HG02885 (cell line): ENCODE data around the gene BCAS1.

ENCODE experiments used
- ATAC-seq: cut with Tn5 transposase; IDR thresholded peaks from one replicate; pipeline ENCODE4 v1.9.1; 2021; ENCODE audit warnings: mild to moderate bottlenecking; ENCODE audit not compliant: unreplicated experiment, poor library complexity

Gene BCAS1

GRCh38 chr20:54082100-54082499 lies 11.7 kb upstream of the BCAS1 start:
- ATAC-seq = no peak

GRCh38 chr20:54079652-54080051 lies 9.3 kb upstream of the BCAS1 start:
- no peak for ATAC-seq

- peak; percentile 69 for ATAC-seq
Measured at GRCh38 chr20:54078296-54078984, 8.0 kb upstream of the BCAS1 start.

GRCh38 chr20:54076259-54076658 lies 5.9 kb upstream of the BCAS1 start:
- ATAC-seq = no peak

GRCh38 chr20:54075322-54075721 lies 4.9 kb upstream of the BCAS1 start:
- no peak for ATAC-seq

- no peak for ATAC-seq
Measured at GRCh38 chr20:54074511-54074910, 4.1 kb upstream of the BCAS1 start.

GRCh38 chr20:54073288-54073687 lies 2.9 kb upstream of the BCAS1 start:
- ATAC-seq = no peak

- no peak for ATAC-seq
Measured at GRCh38 chr20:54069501-54069971, 858 bp downstream of the BCAS1 start.

- ATAC-seq = no peak
Measured at GRCh38 chr20:54068966-54069365, 1.4 kb downstream of the BCAS1 start.

- ATAC-seq = no peak
Measured at GRCh38 chr20:54068495-54068894, 1.9 kb downstream of the BCAS1 start.

- no peak for ATAC-seq
Measured at GRCh38 chr20:54067606-54068174, 2.7 kb downstream of the BCAS1 start.

- no peak for ATAC-seq
Measured at GRCh38 chr20:54065601-54066038, 4.8 kb downstream of the BCAS1 start.

GRCh38 chr20:54064939-54065338 lies 5.5 kb downstream of the BCAS1 start:
- ATAC-seq = no peak

- ATAC-seq = no peak
Measured at GRCh38 chr20:54063992-54064676, 6.3 kb downstream of the BCAS1 start.

- no peak for ATAC-seq
Measured at GRCh38 chr20:54063580-54063979, 6.8 kb downstream of the BCAS1 start.

GRCh38 chr20:54062812-54063280 lies 7.5 kb downstream of the BCAS1 start:
- ATAC-seq = peak; percentile 55

GRCh38 chr20:54061101-54061881 lies 9.1 kb downstream of the BCAS1 start:
- ATAC-seq = no peak

- no peak for ATAC-seq
Measured at GRCh38 chr20:54059691-54060364, 10.6 kb downstream of the BCAS1 start.

- peak; percentile 54 for ATAC-seq
Measured at GRCh38 chr20:54058420-54059139, 11.8 kb downstream of the BCAS1 start.
